ENCODE results near the gene TNRC6C. TPM values are rescaled to one million over a fixed set of nuclear protein-coding genes. Genes with fewer than 3 reads are reported as not detected.
A peak's percentile ranks its signal among the peaks of the same experiment; 100 is the strongest.

TNRC6C gene
- total and polyA plus RNA-seq, 2 of the 13 experiments (the other 11 are each of a cell fraction or from before 2014, with no cell fraction given), result 0.66 to 4.9 TPM

DNA sequence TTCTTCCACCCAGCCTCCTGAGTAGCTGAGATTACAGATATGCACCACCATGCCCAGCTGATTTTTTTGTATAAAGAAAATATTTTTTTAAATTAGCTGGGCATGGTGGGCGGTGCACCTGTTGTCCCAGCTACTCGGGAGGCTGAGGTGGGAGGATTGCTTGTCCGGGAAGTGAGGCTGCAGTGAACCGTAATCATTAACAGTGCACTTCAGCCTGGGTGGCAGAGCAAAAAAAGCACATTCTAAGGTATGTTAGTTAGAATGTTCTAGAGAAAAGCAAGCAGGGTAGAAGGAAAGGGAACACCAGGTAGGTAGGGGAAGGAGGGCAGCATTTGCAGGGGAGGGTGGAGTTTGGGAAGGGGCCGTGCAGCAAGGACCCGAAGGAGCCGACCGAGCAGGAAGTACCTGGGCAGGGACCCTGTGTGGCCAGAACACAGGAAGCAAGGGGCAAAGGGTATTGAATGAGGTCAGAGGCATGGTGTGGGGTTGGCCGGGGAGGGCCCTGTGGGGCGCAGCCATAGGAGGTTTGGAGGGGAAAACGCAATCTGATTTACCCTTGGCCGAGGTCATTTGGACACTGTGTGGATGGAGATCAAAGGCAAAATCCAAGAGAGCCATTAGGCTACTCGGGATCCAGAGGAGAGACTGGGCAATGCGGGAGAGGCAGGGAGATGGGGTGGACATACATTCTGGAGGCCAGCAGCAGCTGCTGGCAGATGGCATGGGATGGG lies 189.9 kb downstream of the TNRC6C start (continued):
- TF ChIP-seq RXRB (CRISPR knock-in tag; IDR thresholded peaks at IDR 0.05; ENCODE audit: borderline replicate concordance), result peak; percentile 21; the same call in 1 of the 2 replicates
- no peak for TF ChIP-seq TERF1 (CRISPR knock-in tag; IDR thresholded peaks at IDR 0.05)
- TF ChIP-seq E2F5 (CRISPR knock-in tag; conservative IDR thresholded peaks at IDR 0.05), result no peak
- peak; percentile 55; the same call in 1 of the 2 replicates for TF ChIP-seq JUN (CRISPR knock-in tag; IDR thresholded peaks at IDR 0.05)
- peak; percentile 72; the same call in 1 of the 2 replicates for TF ChIP-seq ZBTB20 (CRISPR knock-in tag; IDR thresholded peaks at IDR 0.05; ENCODE audit: borderline replicate concordance, low read depth)
- 0 out of 2 replicates have a peak, but pooled peaks have one; percentile 9 for TF ChIP-seq GMEB1 (CRISPR knock-in tag; IDR thresholded peaks at IDR 0.05; ENCODE audit: borderline replicate concordance)
- TF ChIP-seq MTA1 (CRISPR knock-in tag; IDR thresholded peaks at IDR 0.05; ENCODE audit: borderline replicate concordance), result 0 out of 2 replicates have a peak, but pooled peaks have one; percentile 62
- TF ChIP-seq TAF1 (CRISPR knock-in tag; IDR thresholded peaks at IDR 0.05), result no peak
- peak; percentile 57 for TF ChIP-seq PHF21A (CRISPR knock-in tag; IDR thresholded peaks at IDR 0.05)
- peak; percentile 28; the same call in 1 of the 2 replicates for TF ChIP-seq GFI1 (CRISPR knock-in tag; IDR thresholded peaks at IDR 0.05; ENCODE audit: borderline replicate concordance)
- no peak for TF ChIP-seq ZSCAN9 (CRISPR knock-in tag; IDR thresholded peaks at IDR 0.05; ENCODE audit: borderline replicate concordance)
- TF ChIP-seq GRHL1 (CRISPR knock-in tag; conservative IDR thresholded peaks at IDR 0.05), result no peak
- peak; percentile 35; the same call in 1 of the 2 replicates for TF ChIP-seq SP4 (CRISPR knock-in tag; IDR thresholded peaks at IDR 0.05)
- TF ChIP-seq HDAC6 (IDR thresholded peaks at IDR 0.05; ENCODE audit: low read depth, low read length), result no peak
- TF ChIP-seq TCF7 (IDR thresholded peaks at IDR 0.05; ENCODE audit: low read depth), result peak; percentile 25; the same call in 1 of the 2 replicates
- TF ChIP-seq MAZ (IDR thresholded peaks at IDR 0.05; ENCODE audit: borderline replicate concordance, low read depth, low read length), result no peak
- 0 out of 2 replicates have a peak, but pooled peaks have one; percentile 17 for TF ChIP-seq MAZ (CRISPR knock-in tag; IDR thresholded peaks at IDR 0.05; ENCODE audit: low read depth)
- peak; percentile 43 for TF ChIP-seq KDM1A (CRISPR knock-in tag; IDR thresholded peaks at IDR 0.05)
- TF ChIP-seq, protein P1, sequence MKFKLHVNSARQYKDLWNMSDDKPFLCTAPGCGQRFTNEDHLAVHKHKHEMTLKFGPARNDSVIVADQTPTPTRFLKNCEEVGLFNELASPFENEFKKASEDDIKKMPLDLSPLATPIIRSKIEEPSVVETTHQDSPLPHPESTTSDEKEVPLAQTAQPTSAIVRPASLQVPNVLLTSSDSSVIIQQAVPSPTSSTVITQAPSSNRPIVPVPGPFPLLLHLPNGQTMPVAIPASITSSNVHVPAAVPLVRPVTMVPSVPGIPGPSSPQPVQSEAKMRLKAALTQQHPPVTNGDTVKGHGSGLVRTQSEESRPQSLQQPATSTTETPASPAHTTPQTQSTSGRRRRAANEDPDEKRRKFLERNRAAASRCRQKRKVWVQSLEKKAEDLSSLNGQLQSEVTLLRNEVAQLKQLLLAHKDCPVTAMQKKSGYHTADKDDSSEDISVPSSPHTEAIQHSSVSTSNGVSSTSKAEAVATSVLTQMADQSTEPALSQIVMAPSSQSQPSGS (CRISPR knock-in tag; IDR thresholded peaks at IDR 0.05), result peak; percentile 65; the same call in 1 of the 2 replicates
- TF ChIP-seq ZKSCAN8 (CRISPR knock-in tag; IDR thresholded peaks at IDR 0.05; ENCODE audit: borderline replicate concordance), result no peak
- TF ChIP-seq ZSCAN29 (CRISPR knock-in tag; conservative IDR thresholded peaks at IDR 0.05), result no peak
- TF ChIP-seq PPARG (CRISPR knock-in tag; conservative IDR thresholded peaks at IDR 0.05), result 0 out of 2 replicates have a peak, but pooled peaks have one; percentile 31
- 0 out of 2 replicates have a peak, but pooled peaks have one; percentile 10 for TF ChIP-seq ZBTB7A (CRISPR knock-in tag; IDR thresholded peaks at IDR 0.05)
